ENCODE data around the gene SLC1A7.
A peak's percentile ranks its signal among the peaks of the same experiment; 100 is the strongest.

SLC1A7 gene

GRCh38 chr1:53067886-53068285 is 74.6 kb downstream of the SLC1A7 start:
- no peak overlapping the region for H3K4me3 Mint-ChIP-seq
- DNase-seq: no peak
- peaks cover 5% of the 10 kb centered on the region for H3K4me1 Mint-ChIP-seq (ENCODE audit: low read depth)
- no peaks in the 10 kb centered on the region for H3K36me3 Mint-ChIP-seq (ENCODE audit: low read depth)
- no peaks in the 10 kb centered on the region for H3K9me3 Mint-ChIP-seq
- H3K27me3 Mint-ChIP-seq: peaks cover 30% of the 10 kb centered on the region
- no peak overlapping the region for H3K27ac Mint-ChIP-seq

DNA sequence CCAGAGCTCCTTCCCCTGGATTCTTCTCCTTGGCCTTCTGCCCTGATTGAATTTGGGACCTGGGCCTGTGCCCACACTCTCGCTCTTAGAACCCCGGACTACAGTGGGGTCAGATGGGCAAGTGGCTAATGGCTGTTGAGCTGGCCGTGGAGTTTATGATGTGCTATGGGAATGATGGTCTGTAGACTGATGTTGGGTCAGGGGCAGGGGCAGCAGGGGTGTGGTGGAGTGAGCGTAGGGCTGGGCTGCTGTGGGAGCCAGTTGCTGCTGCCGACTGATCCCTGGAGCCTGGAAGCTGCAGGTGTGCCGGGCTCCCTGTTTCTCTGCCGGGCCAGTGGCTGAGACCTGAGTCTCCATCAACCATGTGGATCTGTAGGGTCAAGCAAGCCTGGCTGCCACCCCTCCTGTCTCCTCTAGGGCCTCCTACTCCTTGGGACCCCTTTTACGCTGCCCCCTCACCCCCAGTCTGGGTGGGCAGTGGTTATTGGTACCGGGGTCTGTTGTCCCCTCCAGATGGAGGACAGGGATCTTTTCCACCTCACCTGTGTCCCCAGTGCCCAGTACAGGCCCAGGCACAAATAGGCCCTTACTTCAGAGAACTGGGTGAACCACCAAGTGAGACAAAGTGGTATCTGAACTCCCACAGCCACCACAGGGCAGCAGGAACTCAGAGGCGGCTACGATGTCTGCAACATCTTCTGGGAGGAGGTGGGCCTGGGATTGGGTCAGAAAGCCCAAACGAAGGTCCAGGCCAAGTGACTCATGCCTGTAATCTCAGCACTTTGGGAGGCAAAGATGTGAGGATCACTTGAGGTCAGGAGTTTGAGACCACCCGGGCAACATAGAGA is 75.3 kb downstream of the SLC1A7 start:
- Mint-ChIP-seq H3K4me3 (no peak overlapping the region), H3K4me1 (ENCODE audit: low read depth) (peaks cover 7% of the 10 kb centered on the region), H3K36me3 (ENCODE audit: low read depth) (no peaks in the 10 kb centered on the region), H3K9me3 (no peaks in the 10 kb centered on the region), H3K27ac (no peak overlapping the region), H3K27me3 (peaks cover 34% of the 10 kb centered on the region)
- peak; percentile 12 for DNase-seq

- Mint-ChIP-seq H3K27ac (no peak overlapping the region), H3K4me3 (no peak overlapping the region), H3K27me3 (peaks cover 37% of the 10 kb centered on the region), H3K36me3 (ENCODE audit: low read depth) (no peaks in the 10 kb centered on the region), H3K4me1 (ENCODE audit: low read depth) (peaks cover 7% of the 10 kb centered on the region), H3K9me3 (no peaks in the 10 kb centered on the region)
- no peak for DNase-seq
Measured at GRCh38 chr1:53066488-53066887, 76.0 kb downstream of the SLC1A7 start.

- Mint-ChIP-seq H3K9me3 (no peaks in the 10 kb centered on the region), H3K27me3 (peaks cover 48% of the 10 kb centered on the region), H3K4me1 (ENCODE audit: low read depth) (peaks cover 7% of the 10 kb centered on the region), H3K36me3 (ENCODE audit: low read depth) (no peaks in the 10 kb centered on the region), H3K4me3 (no peak overlapping the region), H3K27ac (no peak overlapping the region)
- no peak for DNase-seq
Measured at GRCh38 chr1:53065391-53065790, 77.0 kb downstream of the SLC1A7 start.

DNA sequence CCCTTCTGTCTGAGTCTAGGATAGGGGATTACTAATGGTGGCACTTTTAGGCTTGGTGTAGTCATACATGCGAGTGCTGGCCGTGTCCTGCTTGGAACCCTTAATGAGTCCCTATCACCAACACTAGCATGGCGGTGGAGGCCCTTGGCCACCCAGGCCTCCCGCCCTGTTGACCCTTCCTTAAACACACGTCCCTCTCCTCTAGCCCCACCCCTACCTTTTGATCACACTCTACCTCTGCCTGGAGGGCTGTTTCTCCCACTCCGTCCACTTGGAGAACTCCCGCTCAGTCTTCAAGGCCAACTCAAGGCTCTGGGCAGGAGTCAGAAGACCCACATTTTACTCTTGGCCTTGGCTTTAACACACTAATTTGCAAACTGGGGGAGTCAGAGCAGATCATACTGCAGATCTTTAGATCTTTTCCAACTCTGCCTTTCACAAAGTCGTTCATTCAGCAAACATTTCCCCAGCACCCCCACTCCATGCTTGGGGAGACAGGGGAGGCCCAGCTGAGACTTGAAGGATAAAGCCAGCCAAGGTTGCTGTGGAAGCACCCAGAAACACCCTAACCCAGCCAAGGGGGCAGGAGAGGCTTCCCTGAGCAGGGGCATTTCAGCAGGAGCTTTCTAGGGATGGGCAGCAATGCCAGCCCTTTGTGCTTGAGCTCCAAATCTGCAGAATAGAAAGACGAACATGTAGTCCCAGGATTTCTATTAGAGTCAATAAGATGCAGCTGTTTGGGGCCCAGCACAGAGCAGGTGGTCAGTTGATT is 78.5 kb downstream of the SLC1A7 start:
- DNase-seq: no peak
- H3K27me3 Mint-ChIP-seq: peaks cover 55% of the 10 kb centered on the region
- H3K4me3 Mint-ChIP-seq: no peak overlapping the region
- no peaks in the 10 kb centered on the region for H3K9me3 Mint-ChIP-seq
- no peaks in the 10 kb centered on the region for H3K36me3 Mint-ChIP-seq (ENCODE audit: low read depth)
- peaks cover 7% of the 10 kb centered on the region for H3K4me1 Mint-ChIP-seq (ENCODE audit: low read depth)
- H3K27ac Mint-ChIP-seq: no peak overlapping the region

DNA sequence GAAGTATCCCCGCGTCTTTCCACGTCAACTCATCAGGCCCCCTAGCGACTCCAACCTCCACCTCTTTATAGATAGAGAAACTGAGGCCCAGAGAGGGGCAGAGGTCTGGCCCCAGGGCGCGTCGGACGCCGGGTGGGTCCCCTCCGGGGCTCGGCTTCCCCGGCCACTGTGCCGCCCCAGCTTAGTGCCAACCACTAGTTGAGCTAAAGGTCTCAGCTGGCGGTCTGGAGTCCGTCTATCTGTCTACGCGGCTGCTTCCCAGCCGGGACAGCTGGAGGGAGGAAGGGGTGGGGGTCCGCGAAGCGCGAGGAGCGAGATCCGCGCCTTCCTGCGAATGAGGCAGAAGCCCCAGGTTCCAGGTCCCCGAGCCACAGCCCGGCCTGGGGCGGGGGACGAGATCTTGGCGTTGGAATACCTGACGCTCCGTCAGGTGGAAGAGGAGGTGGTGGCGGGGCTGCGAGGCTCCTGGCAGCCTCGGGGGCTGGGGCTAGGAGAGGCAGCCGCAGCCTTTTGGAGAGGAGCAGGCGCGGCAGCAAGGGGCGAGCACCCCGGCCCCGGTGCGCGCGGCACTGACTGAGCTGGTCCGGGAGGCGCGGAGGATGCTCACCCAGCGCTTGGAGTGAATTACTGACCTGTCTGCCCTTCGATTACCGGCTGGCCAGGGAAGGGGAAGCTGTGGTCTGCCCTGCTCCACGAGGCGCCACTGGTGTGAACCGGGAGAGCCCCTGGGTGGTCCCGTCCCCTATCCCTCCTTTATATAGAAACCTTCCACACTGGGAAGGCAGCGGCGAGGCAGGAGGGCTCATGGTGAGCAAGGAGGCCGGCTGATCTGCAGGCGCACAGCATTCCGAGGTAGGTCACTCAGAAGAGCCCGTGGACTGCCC is 79.5 kb downstream of the SLC1A7 start:
- peak overlapping the region; percentile 60 for H3K4me3 Mint-ChIP-seq
- no peak overlapping the region for H3K27ac Mint-ChIP-seq
- H3K36me3 Mint-ChIP-seq (ENCODE audit: low read depth): no peaks in the 10 kb centered on the region
- H3K9me3 Mint-ChIP-seq: no peaks in the 10 kb centered on the region
- H3K4me1 Mint-ChIP-seq (ENCODE audit: low read depth): peaks cover 7% of the 10 kb centered on the region
- H3K27me3 Mint-ChIP-seq: peaks cover 55% of the 10 kb centered on the region
- peak; percentile 28 for DNase-seq

DNA sequence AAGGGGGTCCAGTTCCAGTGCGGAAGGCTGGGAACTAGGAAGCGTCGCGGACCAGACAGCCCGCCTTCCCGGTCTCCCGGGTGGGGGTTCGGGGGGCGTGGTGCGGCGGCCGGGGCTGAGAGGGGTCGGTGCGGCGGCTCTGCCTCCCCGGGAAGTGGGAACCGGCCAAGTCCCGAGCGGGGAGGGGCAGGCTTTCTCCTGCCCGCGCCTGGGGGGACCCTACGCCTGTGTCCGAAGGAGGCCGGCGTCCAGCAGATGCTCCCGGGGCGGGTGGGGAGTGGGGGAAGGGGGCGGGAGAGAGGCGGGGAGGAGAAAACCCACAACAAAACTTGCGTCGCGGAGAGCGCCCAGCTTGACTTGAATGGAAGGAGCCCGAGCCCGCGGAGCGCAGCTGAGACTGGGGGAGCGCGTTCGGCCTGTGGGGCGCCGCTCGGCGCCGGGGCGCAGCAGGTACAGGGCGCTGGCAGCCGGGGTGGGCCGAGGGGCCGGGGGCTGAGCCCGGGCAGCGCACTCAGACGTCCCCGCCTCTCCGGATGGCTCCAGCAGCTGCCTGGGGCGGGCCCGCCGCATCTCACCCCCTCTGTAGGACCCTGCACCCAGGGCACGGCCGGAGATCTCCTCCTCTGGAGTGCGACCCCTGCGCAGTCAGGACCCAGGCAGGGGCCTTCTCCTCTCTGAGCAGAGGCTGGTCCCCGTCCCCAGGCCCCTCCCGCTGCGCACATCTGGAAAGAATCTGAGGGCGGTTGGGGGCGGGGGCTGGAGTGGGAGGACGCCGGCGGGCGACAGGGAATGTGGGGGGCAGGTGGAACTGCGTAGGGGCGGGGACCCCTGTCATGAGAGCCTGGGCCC is 80.4 kb downstream of the SLC1A7 start, which contains the start of gene PODN:
Gene PODN, plus strand, starts transcription at position 355 of the 849 bp plus-strand sequence. CDS start 7,643 bp downstream, outside the sequence.
- no peaks in the 10 kb centered on the region for H3K36me3 Mint-ChIP-seq (ENCODE audit: low read depth)
- DNase-seq: no peak
- peaks cover 7% of the 10 kb centered on the region for H3K4me1 Mint-ChIP-seq (ENCODE audit: low read depth)
- no peak within 1 kb of the TSS for H3K27ac Mint-ChIP-seq
- peaks cover 55% of the 10 kb centered on the region for H3K27me3 Mint-ChIP-seq
- H3K9me3 Mint-ChIP-seq: no peaks in the 10 kb centered on the region
- H3K4me3 Mint-ChIP-seq: peak within 1 kb of the TSS; percentile 60

DNA sequence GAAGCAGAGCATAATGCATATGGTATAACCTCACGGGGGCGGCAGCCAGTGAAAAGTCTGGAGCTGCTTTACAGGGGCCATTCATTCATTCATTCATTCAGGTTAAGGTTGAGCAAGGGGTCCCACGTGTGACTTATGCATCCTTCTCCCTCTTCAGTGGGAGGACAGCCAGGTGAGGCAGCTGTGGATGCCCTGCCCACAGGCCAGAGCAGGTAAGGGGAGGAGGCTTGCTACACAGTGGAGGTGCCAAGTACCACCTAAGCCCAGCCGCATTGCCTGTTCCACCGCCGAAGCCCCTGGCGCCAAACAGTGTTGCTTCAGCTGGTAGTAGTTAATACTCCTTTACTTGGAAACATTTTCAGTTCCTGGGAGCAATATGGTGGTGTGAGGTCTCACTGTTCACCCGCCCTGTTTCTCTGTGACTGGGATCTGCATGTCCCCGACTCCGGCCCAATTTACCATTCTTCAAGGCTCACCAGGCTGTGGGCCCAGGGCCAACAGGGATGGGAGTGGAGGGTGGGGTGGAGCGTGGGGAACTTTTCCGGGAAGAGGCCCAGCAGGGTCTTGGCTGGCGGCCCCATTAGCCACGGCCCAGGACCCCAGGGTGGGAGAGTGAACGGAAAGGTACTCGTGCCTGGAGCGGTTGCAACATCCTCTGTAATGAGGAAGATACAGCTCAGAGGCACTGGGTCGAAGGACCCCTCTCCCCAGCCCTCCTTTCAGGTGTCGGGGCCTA is 81.1 kb downstream of the SLC1A7 start:
- Mint-ChIP-seq H3K9me3 (no peaks in the 10 kb centered on the region), H3K27me3 (peaks cover 53% of the 10 kb centered on the region), H3K4me1 (ENCODE audit: low read depth) (peaks cover 7% of the 10 kb centered on the region), H3K27ac (no peak overlapping the region), H3K4me3 (peak overlapping the region; percentile 39), H3K36me3 (ENCODE audit: low read depth) (no peaks in the 10 kb centered on the region)
- no peak for DNase-seq

DNA sequence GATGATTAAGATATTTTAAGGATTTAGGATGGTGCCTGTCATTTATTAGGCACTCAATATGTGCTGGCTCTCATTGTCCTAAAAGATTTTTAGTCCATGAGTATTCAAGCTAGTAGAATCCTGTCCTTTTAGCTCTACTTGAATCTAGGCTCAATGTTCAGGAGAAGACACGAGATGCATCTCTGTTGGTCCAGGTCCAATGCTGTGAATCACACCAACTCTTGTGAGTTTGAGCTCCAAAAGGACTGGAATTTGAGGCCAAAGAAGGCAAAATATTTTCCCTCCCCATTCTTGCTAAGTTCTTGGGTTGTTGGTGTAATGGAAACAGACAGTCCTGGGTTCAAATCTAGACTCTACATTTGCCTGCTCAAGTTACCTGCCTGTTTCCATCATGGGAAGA is 81.9 kb downstream of the SLC1A7 start:
- DNase-seq: no peak
- no peaks in the 10 kb centered on the region for H3K9me3 Mint-ChIP-seq
- no peak overlapping the region for H3K4me3 Mint-ChIP-seq
- no peaks in the 10 kb centered on the region for H3K36me3 Mint-ChIP-seq (ENCODE audit: low read depth)
- no peak overlapping the region for H3K27ac Mint-ChIP-seq
- H3K27me3 Mint-ChIP-seq: peaks cover 51% of the 10 kb centered on the region
- peaks cover 7% of the 10 kb centered on the region for H3K4me1 Mint-ChIP-seq (ENCODE audit: low read depth)

DNA sequence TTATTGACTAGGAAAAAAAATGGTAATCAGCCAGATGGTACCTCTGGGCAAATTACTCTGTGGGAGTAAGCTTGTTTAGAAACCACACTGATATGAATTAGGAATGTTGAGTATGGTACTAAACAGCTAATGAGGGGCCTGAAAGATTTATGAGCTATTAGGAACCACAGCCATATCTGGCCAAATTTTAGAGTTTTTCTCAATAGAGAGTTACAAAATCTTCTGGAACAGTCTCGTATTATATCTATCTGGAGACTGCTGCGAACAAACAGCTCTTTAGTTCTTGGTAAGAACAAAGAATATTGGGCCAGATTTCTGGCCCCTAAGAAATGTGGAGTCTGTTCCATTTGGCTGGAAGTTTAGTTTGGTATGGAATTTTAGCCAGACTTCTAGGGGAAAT is 85.3 kb downstream of the SLC1A7 start:
- no peak overlapping the region for H3K4me3 Mint-ChIP-seq
- peaks cover 22% of the 10 kb centered on the region for H3K36me3 Mint-ChIP-seq (ENCODE audit: low read depth)
- DNase-seq: no peak

DNA sequence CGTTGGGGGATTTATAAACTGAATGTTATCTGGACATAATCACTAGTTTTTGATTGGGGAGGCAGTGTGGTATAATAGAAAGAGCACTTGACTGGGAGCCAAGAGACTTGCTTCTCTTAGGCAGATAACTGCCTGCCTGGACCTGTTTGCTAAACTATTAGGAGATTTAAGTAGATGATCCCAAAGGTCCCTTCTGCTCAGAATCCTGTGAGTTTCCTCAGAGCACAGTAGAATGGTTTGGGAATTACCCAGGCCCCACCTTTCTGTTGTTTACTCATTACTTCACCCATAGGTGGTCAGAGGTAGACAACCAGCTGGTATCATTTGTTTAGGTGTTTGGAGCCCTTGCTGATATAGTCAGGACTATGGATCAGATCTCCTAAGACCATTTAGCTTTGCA is 90.8 kb downstream of the SLC1A7 start:
- H3K36me3 Mint-ChIP-seq (ENCODE audit: low read depth): peaks cover 62% of the 10 kb centered on the region
- H3K9me3 Mint-ChIP-seq: no peaks in the 10 kb centered on the region
- no peak for DNase-seq

More for the DNA sequence above, 85.3 kb downstream of the SLC1A7 start:
- no peaks in the 10 kb centered on the region for H3K9me3 Mint-ChIP-seq
- H3K27me3 Mint-ChIP-seq: peaks cover 20% of the 10 kb centered on the region
- no peaks in the 10 kb centered on the region for H3K4me1 Mint-ChIP-seq (ENCODE audit: low read depth)
- H3K27ac Mint-ChIP-seq: no peak overlapping the region

GRCh38 chr1:53050310-53050709 is 92.1 kb downstream of the SLC1A7 start:
- no peaks in the 10 kb centered on the region for H3K9me3 Mint-ChIP-seq
- H3K27me3 Mint-ChIP-seq: no peaks in the 10 kb centered on the region
- H3K36me3 Mint-ChIP-seq (ENCODE audit: low read depth): peaks cover 71% of the 10 kb centered on the region
- no peak overlapping the region for H3K4me3 Mint-ChIP-seq
- no peak overlapping the region for H3K27ac Mint-ChIP-seq
- DNase-seq: no peak
- peaks cover 7% of the 10 kb centered on the region for H3K4me1 Mint-ChIP-seq (ENCODE audit: low read depth)

More for the DNA sequence above, 90.8 kb downstream of the SLC1A7 start:
- no peak overlapping the region for H3K4me3 Mint-ChIP-seq
- H3K4me1 Mint-ChIP-seq (ENCODE audit: low read depth): peaks cover 7% of the 10 kb centered on the region
- H3K27me3 Mint-ChIP-seq: no peaks in the 10 kb centered on the region
- H3K27ac Mint-ChIP-seq: no peak overlapping the region

- H3K9me3 Mint-ChIP-seq: no peaks in the 10 kb centered on the region
- no peak overlapping the region for H3K27ac Mint-ChIP-seq
- no peak overlapping the region for H3K4me3 Mint-ChIP-seq
- no peaks in the 10 kb centered on the region for H3K27me3 Mint-ChIP-seq
- H3K4me1 Mint-ChIP-seq (ENCODE audit: low read depth): peaks cover 7% of the 10 kb centered on the region
- H3K36me3 Mint-ChIP-seq (ENCODE audit: low read depth): peaks cover 74% of the 10 kb centered on the region
- no peak for DNase-seq
Measured at GRCh38 chr1:53049574-53049967, 92.9 kb downstream of the SLC1A7 start.
